ENCODE data around the gene ZNRD2.

The ZNRD2 gene

DNA sequence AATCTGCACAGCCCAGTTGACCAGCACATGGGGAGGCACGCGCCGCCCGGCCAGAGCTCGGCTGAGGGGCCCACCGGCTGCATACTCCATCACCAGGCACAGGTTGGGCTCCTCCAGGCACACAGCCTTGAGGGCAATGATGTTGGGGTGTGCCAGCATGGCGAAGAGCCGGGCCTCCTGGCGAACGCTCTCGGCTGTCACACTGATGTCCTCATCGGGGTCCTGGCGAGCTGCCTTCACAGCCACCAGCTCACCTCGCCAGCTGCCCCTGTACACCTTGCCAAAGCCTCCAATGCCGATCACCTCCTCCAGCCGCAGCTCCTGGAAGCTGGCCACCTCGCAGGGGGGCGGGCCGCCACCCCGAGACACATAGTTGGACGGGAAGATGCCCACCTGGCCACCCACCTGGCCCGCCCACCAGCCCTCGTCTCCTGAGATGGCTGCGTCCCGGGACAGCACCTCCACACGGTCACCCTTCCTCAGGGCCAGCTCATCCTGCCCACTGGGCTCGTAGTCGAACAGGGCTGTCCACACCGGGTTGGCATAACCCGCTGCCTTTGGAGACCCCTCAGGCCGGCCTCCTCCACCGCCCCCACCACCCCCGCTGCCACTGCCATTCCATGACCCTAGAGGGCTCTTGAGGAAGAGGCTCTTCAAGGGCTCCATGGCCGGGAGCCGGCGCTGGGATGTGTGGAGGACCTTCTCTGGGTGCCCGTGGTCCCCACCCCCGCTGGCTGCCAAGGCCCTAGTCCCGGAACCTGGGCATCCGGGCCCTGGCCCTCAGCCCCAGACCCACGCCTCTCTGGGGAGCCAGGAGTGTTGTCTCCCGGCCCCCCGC is 43.0 kb downstream of the ZNRD2 start:
- no peak for DNase-seq

DNA sequence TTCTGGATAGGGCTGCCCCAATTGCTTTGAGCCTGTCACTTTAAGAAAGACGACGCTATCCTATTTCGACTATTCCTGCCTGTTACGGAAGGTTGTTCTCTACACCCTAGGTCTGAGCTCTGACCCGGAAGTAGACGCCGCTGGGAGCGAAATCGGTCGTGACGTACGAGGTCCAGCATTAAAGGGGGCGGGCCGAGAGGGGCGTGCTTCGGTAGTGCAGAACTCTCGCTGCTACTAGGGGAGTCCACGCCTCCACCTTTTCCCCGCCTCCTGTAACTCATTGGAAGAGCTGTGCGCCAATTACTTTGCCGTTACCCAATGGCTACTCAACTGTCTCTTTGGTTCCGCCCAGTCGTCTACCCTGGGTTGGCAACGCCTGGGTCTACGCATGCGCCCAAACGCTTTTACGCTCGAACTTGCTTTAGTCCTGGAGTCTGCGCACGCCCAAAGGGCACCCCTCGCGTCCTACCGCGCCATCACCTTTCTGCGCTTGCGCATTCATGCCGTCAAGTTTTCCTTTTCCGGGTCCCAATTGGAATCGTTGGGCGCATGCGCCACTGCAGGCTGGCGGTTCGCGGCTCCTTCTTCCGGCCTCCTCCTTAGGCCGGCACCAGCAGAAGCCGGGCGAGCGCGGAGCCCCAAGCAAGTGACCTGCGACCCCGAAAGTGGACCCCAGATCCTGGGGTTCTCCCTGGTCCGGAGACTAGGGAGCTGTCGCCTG is 45.1 kb downstream of the ZNRD2 start, which contains the start of gene PCNX3:
Gene PCNX3, plus strand, starts transcription at position 548 of the 721 bp plus-strand sequence. CDS start 536 bp downstream, outside the sequence.
- DNase-seq, result peak; percentile 100

DNA sequence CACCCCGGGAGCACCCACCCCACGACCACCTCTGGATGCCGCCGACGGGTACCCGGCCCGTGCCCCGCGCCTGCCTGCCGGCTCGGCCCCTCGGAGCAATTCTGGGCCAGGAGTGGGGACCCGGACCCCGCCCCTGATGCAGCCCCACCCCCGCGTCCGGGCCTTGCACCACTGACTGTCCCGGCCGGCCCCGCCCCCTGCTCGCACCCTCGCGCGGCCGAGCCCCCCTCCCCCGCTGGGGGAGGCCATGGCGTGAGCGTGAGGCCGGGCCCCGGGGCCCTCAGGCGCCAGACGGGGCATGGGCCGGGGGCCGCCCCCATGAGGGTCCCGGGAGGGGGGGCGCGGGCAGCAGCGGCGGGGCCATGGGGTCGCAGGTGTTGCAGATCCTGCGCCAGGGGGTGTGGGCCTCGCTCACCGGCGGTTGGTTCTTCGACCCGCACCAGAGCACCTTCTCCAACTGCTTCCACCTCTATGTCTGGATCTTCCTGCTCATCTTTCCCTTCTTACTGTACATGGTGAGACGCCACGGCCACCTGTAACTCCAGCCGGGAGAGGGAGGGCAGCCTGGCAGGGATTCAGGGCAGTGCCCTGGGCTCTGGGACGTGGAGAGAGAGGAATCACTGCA is 45.8 kb downstream of the ZNRD2 start:
- no peak for DNase-seq

DNA sequence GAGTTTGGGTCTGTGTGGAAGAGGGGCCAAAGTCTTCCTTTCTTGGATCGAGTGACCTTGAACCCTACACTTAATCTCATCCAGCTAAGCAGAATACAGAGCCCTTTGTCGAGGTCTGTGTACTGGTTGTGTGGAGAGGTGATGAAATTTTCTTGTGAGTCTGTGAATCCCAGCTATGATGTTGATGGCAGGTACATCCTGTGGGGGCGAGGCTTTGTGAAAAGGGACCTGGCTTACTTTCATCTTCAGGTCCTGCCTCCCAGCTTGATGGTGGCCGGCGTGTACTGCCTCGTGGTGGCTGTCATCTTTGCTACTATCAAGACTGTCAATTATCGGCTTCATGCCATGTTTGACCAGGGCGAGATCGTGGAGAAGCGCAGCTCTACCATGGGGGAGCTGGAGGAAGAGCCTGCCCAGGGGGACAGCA is 46.3 kb downstream of the ZNRD2 start:
- DNase-seq, result no peak

DNA sequence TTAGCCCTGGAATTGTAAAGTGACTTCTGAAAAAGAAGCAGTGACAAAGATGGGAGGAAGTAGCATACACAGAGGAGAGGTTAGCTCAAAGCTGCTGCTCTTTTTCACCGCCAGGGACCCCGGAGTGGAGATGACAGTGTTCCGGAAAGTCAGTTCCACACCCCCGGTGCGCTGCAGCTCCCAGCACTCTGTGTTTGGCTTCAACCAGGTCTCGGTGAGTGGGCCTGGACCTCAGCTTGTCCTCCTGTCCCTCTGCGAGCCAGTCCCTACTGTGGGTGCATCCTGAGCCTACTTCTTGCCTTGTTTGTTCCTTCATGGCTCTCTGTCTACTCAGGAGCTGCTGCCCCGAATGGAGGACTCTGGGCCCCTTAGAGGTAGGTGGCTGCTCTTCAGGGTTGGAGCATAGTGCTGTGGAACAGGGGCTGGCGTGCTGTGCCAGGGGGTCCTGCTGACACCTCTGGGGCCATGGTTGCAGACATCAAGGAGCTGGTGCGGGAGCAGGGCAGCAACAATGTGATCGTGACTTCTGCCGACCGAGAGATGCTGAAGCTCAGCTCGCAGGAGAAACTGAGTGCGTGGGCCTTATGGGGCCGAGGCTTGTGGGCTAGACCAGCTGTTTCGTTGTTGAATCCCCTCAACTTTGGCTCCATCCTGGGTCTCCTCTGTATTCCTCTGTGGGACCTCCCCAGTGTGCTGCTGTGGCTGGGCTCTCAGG is 47.0 kb downstream of the ZNRD2 start:
- DNase-seq, result no peak

DNA sequence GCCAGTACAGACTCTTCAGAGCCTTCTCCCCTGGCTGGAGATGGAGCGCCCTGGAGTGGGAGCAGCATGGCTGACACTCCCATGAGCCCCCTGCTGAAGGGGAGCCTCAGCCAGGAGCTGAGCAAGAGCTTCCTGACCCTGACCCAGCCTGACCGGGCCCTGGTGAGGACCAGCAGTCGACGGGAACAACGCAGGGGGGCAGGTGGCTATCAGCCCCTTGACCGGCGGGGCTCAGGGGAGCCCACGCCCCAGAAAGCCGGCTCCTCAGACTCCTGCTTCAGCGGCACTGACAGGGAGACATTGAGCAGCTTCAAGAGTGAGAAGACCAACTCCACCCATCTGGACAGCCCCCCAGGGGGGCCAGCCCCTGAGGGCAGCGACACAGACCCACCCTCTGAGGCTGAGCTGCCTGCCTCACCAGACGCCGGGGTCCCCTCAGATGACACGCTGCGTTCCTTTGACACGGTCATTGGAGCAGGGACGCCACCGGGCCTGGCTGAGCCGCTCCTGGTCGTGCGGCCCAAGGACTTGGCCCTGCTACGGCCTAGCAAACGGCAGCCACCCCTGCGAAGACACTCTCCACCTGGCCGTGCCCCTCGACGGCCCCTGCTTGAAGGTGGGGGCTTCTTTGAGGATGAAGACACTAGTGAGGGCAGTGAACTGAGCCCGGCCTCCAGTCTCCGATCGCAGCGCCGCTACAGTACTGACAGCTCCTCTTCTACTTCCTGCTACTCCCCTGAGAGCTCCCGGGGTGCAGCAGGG is 47.9 kb downstream of the ZNRD2 start:
- DNase-seq, result no peak

DNA sequence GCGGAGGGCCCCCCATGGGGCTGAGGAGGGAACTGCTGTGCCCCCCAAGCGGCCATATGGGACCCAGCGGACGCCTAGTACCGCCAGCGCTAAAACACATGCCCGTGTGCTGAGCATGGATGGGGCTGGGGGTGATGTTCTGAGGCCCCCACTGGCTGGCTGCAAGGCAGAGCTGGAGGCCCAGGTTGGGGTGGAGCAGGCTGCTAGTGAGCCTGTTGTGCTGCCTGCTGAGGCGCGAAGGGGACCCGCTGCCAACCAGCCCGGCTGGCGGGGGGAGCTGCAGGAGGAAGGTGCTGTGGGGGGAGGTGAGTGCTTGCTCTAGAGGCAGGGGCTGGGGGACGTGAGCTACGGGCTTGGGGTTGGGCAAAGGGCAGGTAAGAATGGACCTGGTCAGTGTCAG is 48.5 kb downstream of the ZNRD2 start:
- DNase-seq, result no peak

DNA sequence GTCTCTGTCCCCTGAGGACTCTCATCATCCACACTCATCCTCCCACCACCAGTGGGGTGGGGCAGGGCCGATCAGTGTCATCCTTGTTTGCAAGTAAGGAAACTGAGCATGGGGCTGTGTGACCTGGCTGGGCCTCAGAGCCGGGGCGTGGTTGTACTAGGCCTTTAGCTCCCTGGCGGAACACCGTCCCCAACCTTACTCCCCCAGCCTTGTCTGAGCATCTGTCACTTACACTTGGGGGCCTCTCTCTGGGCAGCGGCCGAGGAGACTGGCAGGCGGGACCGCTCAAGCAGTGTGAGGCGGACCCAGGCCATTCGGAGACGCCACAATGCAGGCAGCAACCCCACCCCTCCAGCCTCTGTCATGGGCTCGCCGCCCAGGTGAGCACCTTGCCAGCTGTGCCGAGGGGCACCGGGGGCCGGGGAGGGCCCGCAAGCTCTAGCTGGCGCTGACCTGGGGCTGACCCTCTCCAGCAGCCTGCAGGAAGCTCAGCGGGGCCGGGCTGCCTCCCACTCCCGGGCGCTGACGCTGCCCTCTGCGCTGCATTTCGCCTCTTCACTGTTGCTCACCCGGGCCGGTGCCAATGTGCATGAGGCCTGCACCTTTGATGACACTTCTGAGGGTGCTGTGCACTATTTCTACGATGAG is 49.1 kb downstream of the ZNRD2 start:
- no peak for DNase-seq

DNA sequence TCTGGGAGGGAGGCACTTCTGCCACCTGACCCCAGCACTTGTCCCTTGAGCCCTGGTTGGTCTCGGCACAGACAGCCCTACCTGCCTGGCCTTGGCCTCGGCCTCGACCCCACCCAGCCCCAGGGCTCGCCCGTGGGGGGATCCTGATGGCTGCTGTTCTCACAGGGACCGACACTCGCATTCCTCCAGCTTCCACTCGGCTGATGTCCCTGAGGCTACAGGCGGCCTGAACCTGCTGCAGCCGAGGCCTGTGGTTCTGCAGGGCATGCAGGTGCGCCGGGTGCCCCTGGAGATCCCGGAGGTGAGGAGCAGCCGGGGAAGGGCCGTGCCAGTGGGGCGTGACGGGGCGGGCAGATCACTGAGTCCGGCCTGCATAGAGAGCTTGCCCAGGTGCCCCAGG is 50.4 kb downstream of the ZNRD2 start:
- DNase-seq, result no peak

DNA sequence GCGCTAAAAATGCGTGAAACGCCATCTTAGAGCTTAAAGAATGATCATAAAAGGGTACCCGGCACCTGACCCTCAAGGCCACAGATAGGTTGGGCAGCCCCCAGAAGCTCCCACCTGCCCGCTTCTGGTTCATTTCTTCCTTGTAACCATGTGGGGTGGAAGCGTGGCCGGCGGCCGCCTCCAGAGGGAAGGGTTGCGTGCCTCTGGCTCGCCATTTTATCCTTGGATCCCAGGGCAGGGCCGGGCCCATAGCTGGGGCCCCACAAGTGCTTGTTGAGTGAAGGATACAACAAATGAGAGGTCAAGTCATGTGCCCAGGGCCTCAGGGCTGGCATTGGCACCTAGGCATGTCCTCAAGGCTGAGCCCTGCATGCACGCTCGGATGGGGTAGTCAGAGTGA is 51.2 kb downstream of the ZNRD2 start:
- no peak for DNase-seq
